Amniotic epithelial cell (primary cell): ENCODE results near the gene MYOM1.

Experiments used
- DNase-seq: peaks from one replicate; pipeline ENCODE4 v3.0.0-alpha.2; 2010; ENCODE audit warnings: low read depth

MYOM1 gene

GRCh38 chr18:3184275-3184963, 35.3 kb downstream of the MYOM1 start:
- DNase-seq, result no peak

GRCh38 chr18:3183103-3183717, 36.6 kb downstream of the MYOM1 start:
- no peak for DNase-seq

- DNase-seq, result no peak
Measured at GRCh38 chr18:3180325-3180724, 39.4 kb downstream of the MYOM1 start.

- DNase-seq, result no peak
Measured at GRCh38 chr18:3179430-3180089, 40.2 kb downstream of the MYOM1 start.

- no peak for DNase-seq
Measured at GRCh38 chr18:3177902-3178687, 41.7 kb downstream of the MYOM1 start.

GRCh38 chr18:3175195-3175758, 44.5 kb downstream of the MYOM1 start:
- no peak for DNase-seq

GRCh38 chr18:3172097-3172496, 47.7 kb downstream of the MYOM1 start:
- no peak for DNase-seq

- DNase-seq, result no peak
Measured at GRCh38 chr18:3171631-3172030, 48.1 kb downstream of the MYOM1 start.

- no peak for DNase-seq
Measured at GRCh38 chr18:3170441-3171161, 49.2 kb downstream of the MYOM1 start.

GRCh38 chr18:3164381-3164780, 55.4 kb downstream of the MYOM1 start:
- no peak for DNase-seq

GRCh38 chr18:3163968-3164367, 55.8 kb downstream of the MYOM1 start:
- DNase-seq, result no peak

GRCh38 chr18:3162181-3162580, 57.6 kb downstream of the MYOM1 start:
- no peak for DNase-seq

GRCh38 chr18:3159830-3160229, 59.9 kb downstream of the MYOM1 start:
- DNase-seq, result no peak

GRCh38 chr18:3157606-3158005, 62.2 kb downstream of the MYOM1 start:
- no peak for DNase-seq

GRCh38 chr18:3157086-3157485, 62.7 kb downstream of the MYOM1 start:
- DNase-seq, result no peak

- no peak for DNase-seq
Measured at GRCh38 chr18:3156325-3156640, 63.5 kb downstream of the MYOM1 start.

- no peak for DNase-seq
Measured at GRCh38 chr18:3154214-3154613, 65.6 kb downstream of the MYOM1 start.

- peak; percentile 24 for DNase-seq
Measured at GRCh38 chr18:3153107-3153704, 66.6 kb downstream of the MYOM1 start.

- DNase-seq, result no peak
Measured at GRCh38 chr18:3152294-3152693, 67.5 kb downstream of the MYOM1 start.

- peak; percentile 29 for DNase-seq
Measured at GRCh38 chr18:3151399-3152264, 68.1 kb downstream of the MYOM1 start.
